ENCODE results near the gene PDGFB. TPM values are rescaled to one million over a fixed set of nuclear protein-coding genes. Genes with fewer than 3 reads are reported as not detected.
A peak's percentile ranks its signal among the peaks of the same experiment; 100 is the strongest.

PDGFB gene
- total RNA-seq, 2 donors from 2014 or later = 2.7 to 5.3 TPM

- no peak for ATAC-seq
- intact Hi-C loops (cut with DNase I, micrococcal nuclease) = no loop called here
Observed at GRCh38 chr22:39232806-39233709, 11.7 kb downstream of the PDGFB start.

GRCh38 chr22:39232246-39232645 lies 12.5 kb downstream of the PDGFB start:
- intact Hi-C loops (cut with DNase I, micrococcal nuclease) = no loop called here
- DNase-seq = no peak
- ATAC-seq = no peak

More at GRCh38 chr22:39232806-39233709, 11.7 kb downstream of the PDGFB start:
- no peak for DNase-seq

- ATAC-seq (no peak), DNase-seq (no peak)
- intact Hi-C loops (cut with DNase I, micrococcal nuclease) = no loop called here
Observed at GRCh38 chr22:39231197-39231950, 13.4 kb downstream of the PDGFB start.

- DNase-seq = no peak
- ATAC-seq = no peak
- intact Hi-C loops (cut with DNase I, micrococcal nuclease) = no loop called here
Observed at GRCh38 chr22:39230261-39231196, 14.3 kb downstream of the PDGFB start.

GRCh38 chr22:39229688-39230260 lies 15.0 kb downstream of the PDGFB start:
- intact Hi-C loops (cut with DNase I, micrococcal nuclease) = no loop called here
- no peak for DNase-seq

GRCh38 chr22:39229075-39229474 lies 15.7 kb downstream of the PDGFB start:
- intact Hi-C loops (cut with DNase I, micrococcal nuclease) = no loop called here
- ATAC-seq = no peak
- no peak for DNase-seq

More at GRCh38 chr22:39229688-39230260, 15.0 kb downstream of the PDGFB start:
- no peak for ATAC-seq

- DNase-seq = no peak
- intact Hi-C loops (cut with DNase I, micrococcal nuclease) = no loop called here
- ATAC-seq = no peak
Observed at GRCh38 chr22:39227542-39228272, 17.1 kb downstream of the PDGFB start.

- intact Hi-C loops (cut with DNase I, micrococcal nuclease) = no loop called here
- no peak for DNase-seq
- no peak for ATAC-seq
Observed at GRCh38 chr22:39226353-39226752, 18.4 kb downstream of the PDGFB start.

- DNase-seq (no peak), ATAC-seq (no peak)
- intact Hi-C loops (cut with DNase I, micrococcal nuclease) = no loop called here
Observed at GRCh38 chr22:39225591-39225990, 19.2 kb downstream of the PDGFB start.

- ATAC-seq = no peak
- intact Hi-C loops (cut with DNase I, micrococcal nuclease) = no loop called here
- DNase-seq = no peak
Observed at GRCh38 chr22:39224550-39224949, 20.2 kb downstream of the PDGFB start.

- intact Hi-C loops (cut with DNase I, micrococcal nuclease) = no loop called here
- no peak for DNase-seq
- no peak for ATAC-seq
Observed at GRCh38 chr22:39223091-39223710, 21.6 kb downstream of the PDGFB start.

- ATAC-seq (no peak), DNase-seq (no peak)
- intact Hi-C loops (cut with DNase I, micrococcal nuclease) = no loop called here
Observed at GRCh38 chr22:39221999-39222686, 22.6 kb downstream of the PDGFB start.

- intact Hi-C loops (cut with DNase I, micrococcal nuclease) = no loop called here
- ATAC-seq (no peak), DNase-seq (peak in 1 of 2 donors; percentile 22)
Observed at GRCh38 chr22:39220890-39221850, 23.6 kb downstream of the PDGFB start.

- no peak for ATAC-seq
- intact Hi-C loops (cut with DNase I, micrococcal nuclease) = no loop called here
- peak in 1 of 2 donors; percentile 1 for DNase-seq
Observed at GRCh38 chr22:39220450-39220849, 24.3 kb downstream of the PDGFB start.

- intact Hi-C loops (cut with DNase I, micrococcal nuclease) = no loop called here
- DNase-seq = peak in 1 of 2 donors; percentile 8
- no peak for ATAC-seq
Observed at GRCh38 chr22:39219071-39220039, 25.4 kb downstream of the PDGFB start.

Data from left colon (tissue), 2 donors.